MCF 10A (cell line): ENCODE results near the gene ATP13A5. TPM values are rescaled to one million over a fixed set of nuclear protein-coding genes. Genes with fewer than 3 reads are reported as not detected.

Experiments
- BruUV-seq: library from RNA; stranded (reverse); fragments of 400-500 nt; replicated peaks from 2 replicates; lab custom pipeline; 2021; lab: Mats Ljungman, UMichigan
- CTCF ChIA-PET: fragments of 300-600 bp; sonication (Branson Sonifier 250); formaldehyde crosslinking; extraction: SDS; loops from one replicate; lab custom pipeline; 2021; ENCODE audit warnings: antibody characterized with exemption, inconsistent platforms; lab: Yijun Ruan, JAX
- POLR2A ChIA-PET: fragments of 300-600, 350-650 bp; sonication (Branson Sonifier 250); formaldehyde crosslinking; extraction: SDS; loops from one replicate; lab custom pipeline; 2020; ENCODE audit warnings: antibody characterized with exemption, inconsistent platforms; lab: Yijun Ruan, JAX
- DNase-seq: peaks from one replicate; pipeline ENCODE4 v3.0.0-alpha.2; 2018; ENCODE audit not compliant: unreplicated experiment
- H3K27ac Mint-ChIP-seq: one replicate; pipeline ENCODE4 v1.8.0; 2022; ENCODE audit warnings: mild to moderate bottlenecking, low read depth, mixed read lengths; ENCODE audit not compliant: unreplicated experiment
- H3K27me3 Mint-ChIP-seq: one replicate; pipeline ENCODE4 v1.8.0; 2022; ENCODE audit warnings: mixed read lengths; ENCODE audit not compliant: insufficient read depth, unreplicated experiment
- H3K36me3 Mint-ChIP-seq: one replicate; pipeline ENCODE4 v1.8.0; 2022; ENCODE audit warnings: mild to moderate bottlenecking, moderate library complexity, mixed read lengths; ENCODE audit not compliant: insufficient read depth, unreplicated experiment
- H3K4me1 Mint-ChIP-seq: one replicate; pipeline ENCODE4 v1.8.0; 2022; ENCODE audit warnings: mixed read lengths; ENCODE audit not compliant: insufficient read depth, unreplicated experiment
- H3K4me3 Mint-ChIP-seq: one replicate; pipeline ENCODE4 v1.8.0; 2022; ENCODE audit warnings: mild to moderate bottlenecking, moderate library complexity, mixed read lengths; ENCODE audit not compliant: unreplicated experiment
- H3K9me3 Mint-ChIP-seq: one replicate; pipeline ENCODE4 v1.8.0; 2022; ENCODE audit warnings: mixed read lengths; ENCODE audit not compliant: unreplicated experiment
- CTCF ChIP-seq: fragments of 200-600 bp; IDR thresholded peaks from one replicate; pipeline ENCODE4 v1.8.0; 2022; ENCODE audit warnings: antibody characterized with exemption, mild to moderate bottlenecking; ENCODE audit not compliant: unreplicated experiment
- intact Hi-C: fragments of 100-400 bp; cut with micrococcal nuclease; formaldehyde crosslinking; loops from 2 replicates; pipeline ENCODE4 v1.14.1; 2022
- total RNA-seq: library from RNA; stranded (reverse); gene quantifications from 2 replicates; pipeline ENCODE4 v1.2.3, GENCODE V29; 2022

ATP13A5 gene
- total RNA-seq, 1 experiment from 2014 or later, result not detected

GRCh38 chr3:193387596-193387995, 9.0 kb upstream of the ATP13A5 start:
- no peak for DNase-seq
- BruUV-seq, result no TSS peak
- intact Hi-C loops, result no loop called here
- Mint-ChIP-seq H3K27ac (no peak overlapping the region), H3K4me1 (no peaks in the 10 kb centered on the region), H3K4me3 (no peak overlapping the region), H3K27me3 (peaks cover 37% of the 10 kb centered on the region), H3K36me3 (no peaks in the 10 kb centered on the region), H3K9me3 (no peaks in the 10 kb centered on the region)
- TF ChIP-seq CTCF, result no peak
- ChIA-PET POLR2A (no interaction called here), CTCF (no interaction called here)

- TF ChIP-seq CTCF, result no peak
- no TSS peak for BruUV-seq
- DNase-seq, result no peak
- Mint-ChIP-seq H3K4me1 (no peaks in the 10 kb centered on the region), H3K36me3 (peaks cover 5% of the 10 kb centered on the region), H3K9me3 (no peaks in the 10 kb centered on the region), H3K27ac (no peak overlapping the region), H3K4me3 (no peak overlapping the region), H3K27me3 (peaks cover 48% of the 10 kb centered on the region)
- intact Hi-C loops, result no loop called here
- ChIA-PET CTCF (no interaction called here), POLR2A (no interaction called here)
Observed at GRCh38 chr3:193377591-193377990, 962 bp downstream of the ATP13A5 start.

GRCh38 chr3:193375614-193376013, 2.9 kb downstream of the ATP13A5 start:
- peaks cover 33% of the 10 kb centered on the region for H3K27me3 Mint-ChIP-seq
- no peak overlapping the region for H3K4me3 Mint-ChIP-seq
- no peak overlapping the region for H3K27ac Mint-ChIP-seq
- no peak for DNase-seq
- H3K4me1 Mint-ChIP-seq, result no peaks in the 10 kb centered on the region
- no peak for TF ChIP-seq CTCF
- H3K36me3 Mint-ChIP-seq, result peaks cover 5% of the 10 kb centered on the region
- H3K9me3 Mint-ChIP-seq, result no peaks in the 10 kb centered on the region
- CTCF ChIA-PET, result interaction anchor here (0.6 to 0.8 kb wide), 3 partner anchors 40 to 330 kb away, joined by 3 to 4 read pairs (median 3); no protein-coding TSS in a partner anchor
- intact Hi-C loops, result no loop called here
- POLR2A ChIA-PET, result no interaction called here
- no TSS peak for BruUV-seq

- Mint-ChIP-seq H3K4me3 (no peak overlapping the region), H3K4me1 (no peaks in the 10 kb centered on the region), H3K36me3 (peaks cover 5% of the 10 kb centered on the region), H3K9me3 (no peaks in the 10 kb centered on the region), H3K27me3 (peaks cover 44% of the 10 kb centered on the region), H3K27ac (no peak overlapping the region)
- ChIA-PET POLR2A (no interaction called here), CTCF (no interaction called here)
- DNase-seq, result no peak
- TF ChIP-seq CTCF, result no peak
- intact Hi-C loops, result no loop called here
- BruUV-seq, result no TSS peak
Observed at GRCh38 chr3:193372783-193373182, 5.8 kb downstream of the ATP13A5 start.
